ENCODE results near the gene LARGE1.

The LARGE1 gene

GRCh38 chr22:33274214-33275072, 645.8 kb downstream of the LARGE1 start:
- DNase-seq, result no peak

- no peak for DNase-seq
Measured at GRCh38 chr22:33272871-33273270, 647.4 kb downstream of the LARGE1 start.

- DNase-seq, result no peak
Measured at GRCh38 chr22:33272180-33272579, 648.1 kb downstream of the LARGE1 start.

GRCh38 chr22:33271390-33272161, 648.7 kb downstream of the LARGE1 start:
- DNase-seq, result no peak

DNA sequence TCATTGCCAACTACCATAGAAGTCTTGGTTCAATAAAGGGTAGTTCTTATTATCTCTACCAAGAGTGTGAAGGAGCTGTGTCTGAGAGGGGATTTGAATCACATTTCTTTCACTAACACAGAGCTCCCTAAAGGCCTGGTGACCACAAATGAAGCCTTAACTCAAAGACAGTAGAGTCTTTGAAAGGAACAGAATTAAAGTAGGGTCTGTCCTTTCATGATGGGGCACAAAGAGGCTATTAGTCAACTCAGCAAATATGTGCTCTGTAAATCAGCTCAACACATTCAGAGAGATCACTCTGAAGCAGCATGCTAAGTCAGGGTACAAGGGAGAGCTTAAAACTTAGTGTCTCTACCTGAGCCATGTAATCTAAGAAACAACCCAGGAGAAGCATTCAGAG, 649.7 kb downstream of the LARGE1 start:
- no peak for DNase-seq

- no peak for DNase-seq
Measured at GRCh38 chr22:33261699-33262098, 658.6 kb downstream of the LARGE1 start.

GRCh38 chr22:33260498-33260897, 659.8 kb downstream of the LARGE1 start:
- no peak for DNase-seq

DNA sequence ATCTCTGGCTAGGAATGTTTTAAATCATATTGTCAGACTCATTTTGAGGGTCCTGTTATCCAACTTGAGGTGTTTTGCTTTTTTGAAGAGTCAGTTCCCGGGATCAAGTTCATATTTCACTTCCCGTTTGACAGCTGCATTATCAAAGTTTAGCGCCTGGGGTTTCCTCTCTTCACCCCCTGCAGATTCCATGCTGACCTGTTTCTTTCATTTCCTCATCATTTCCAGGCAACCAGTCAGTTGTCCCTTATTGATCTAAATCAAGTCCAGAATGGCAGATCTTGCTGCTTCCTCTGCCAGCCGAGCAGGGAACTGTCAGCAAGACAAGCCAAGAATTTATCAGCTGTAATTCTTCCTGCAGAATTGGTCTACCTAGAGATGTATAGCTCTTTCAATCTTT, 664.5 kb downstream of the LARGE1 start:
- no peak for DNase-seq

DNA sequence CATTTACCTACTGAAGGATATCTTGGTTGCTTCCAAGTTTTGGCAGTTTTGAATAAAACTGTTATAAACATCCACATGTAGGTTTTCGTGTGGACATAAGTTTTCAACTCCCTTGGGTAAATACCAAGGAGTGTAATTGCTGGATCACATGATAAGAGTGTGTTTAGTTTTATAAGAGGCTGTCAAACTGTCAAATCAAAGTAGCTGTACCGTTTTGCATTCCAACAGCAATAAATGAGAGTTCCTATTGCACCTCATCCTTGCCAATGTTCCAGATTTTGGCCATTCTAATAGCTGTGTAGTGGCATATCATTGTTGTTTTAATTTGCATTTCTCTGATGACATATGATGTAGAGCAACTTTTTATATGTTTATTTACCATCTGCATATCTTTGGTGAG, 671.3 kb downstream of the LARGE1 start:
- no peak for DNase-seq

- no peak for DNase-seq
Measured at GRCh38 chr22:33247758-33248157, 672.5 kb downstream of the LARGE1 start.

- no peak for DNase-seq
Measured at GRCh38 chr22:33242078-33242477, 678.2 kb downstream of the LARGE1 start.

DNA sequence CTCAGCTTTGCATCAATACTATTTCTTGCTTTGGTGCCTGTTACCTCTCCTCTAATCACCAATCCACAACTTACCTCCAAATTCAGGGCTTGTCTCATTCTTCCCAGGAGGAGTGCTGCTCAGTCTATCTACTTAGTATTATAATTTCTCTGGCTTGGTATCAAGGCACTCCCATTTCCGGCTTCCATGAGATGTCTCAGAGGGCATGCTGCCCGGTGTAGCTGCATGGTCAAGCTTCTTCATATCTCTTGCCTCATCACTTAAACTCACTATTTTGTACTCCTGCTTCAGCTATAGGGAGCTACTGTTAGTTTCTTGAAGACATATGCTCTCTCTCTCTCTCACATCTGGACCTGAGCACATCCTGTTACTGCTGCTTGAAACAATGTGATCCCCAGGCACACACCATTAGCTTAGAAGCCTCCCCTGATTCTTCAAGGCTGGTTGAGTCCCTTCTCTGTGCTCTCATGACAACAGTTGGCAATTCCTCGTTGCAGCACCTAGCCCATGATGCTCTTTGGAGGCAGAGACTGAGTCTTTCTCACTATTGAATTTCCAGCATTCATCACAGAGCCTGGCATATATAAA, 679.3 kb downstream of the LARGE1 start:
- DNase-seq, result no peak

- DNase-seq, result no peak
Measured at GRCh38 chr22:33232071-33232470, 688.2 kb downstream of the LARGE1 start.

DNA sequence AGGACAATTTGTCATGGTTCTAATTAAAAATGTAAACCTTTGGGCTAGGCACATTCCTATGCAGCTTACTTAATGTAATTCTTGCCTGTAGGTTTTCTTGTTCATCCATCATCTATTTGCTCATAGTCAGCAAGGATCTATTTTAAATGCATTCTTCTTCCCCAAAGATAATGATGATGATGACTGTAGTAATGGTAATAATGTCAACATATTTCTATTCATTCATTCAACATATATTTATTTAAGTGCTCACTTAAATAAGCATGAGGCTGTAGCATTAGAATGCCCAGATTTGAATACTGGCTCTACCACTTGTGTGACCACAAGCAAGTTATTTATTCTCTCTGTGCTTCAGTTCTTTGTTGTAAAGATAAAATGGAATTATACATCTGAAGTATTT, 692.5 kb downstream of the LARGE1 start:
- no peak for DNase-seq

DNA sequence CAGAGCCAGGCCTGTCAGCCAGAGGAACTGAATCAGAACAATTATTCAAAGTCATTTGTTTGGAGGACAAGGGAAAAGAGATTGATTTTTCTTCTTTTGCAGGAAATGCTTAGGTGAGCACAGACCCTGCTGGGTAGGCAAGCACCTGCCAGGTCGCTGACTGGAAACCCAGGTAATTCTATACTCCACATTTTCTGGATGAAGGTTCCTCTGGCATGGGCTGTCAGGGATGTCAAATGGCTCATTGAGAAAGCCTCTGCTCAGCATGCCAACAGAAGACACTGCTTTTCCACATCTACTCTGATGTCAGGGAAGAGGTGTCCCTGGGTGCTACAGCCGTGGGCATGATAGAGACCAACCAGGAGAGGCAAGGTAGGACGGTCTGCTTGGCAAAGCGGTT, 695.4 kb downstream of the LARGE1 start:
- DNase-seq, result no peak
